ENCODE measurements around the gene SYNE2. TPM values are rescaled to one million over a fixed set of nuclear protein-coding genes. Genes with fewer than 3 reads are reported as not detected.

Gene SYNE2
- total RNA-seq, 1 donor from 2014 or later, result 121 TPM

GRCh38 chr14:64196056-64196455 lies 343.3 kb downstream of the SYNE2 start:
- DNase-seq (no peak), ATAC-seq (no peak)
- no peak overlapping the region for H3K27ac ChIP-seq
- no peaks in the 10 kb centered on the region for H3K9me3 ChIP-seq
- H3K27me3 ChIP-seq, result no peaks in the 10 kb centered on the region
- H3K36me3 ChIP-seq, result no peaks in the 10 kb centered on the region
- TF ChIP-seq, protein P1, sequence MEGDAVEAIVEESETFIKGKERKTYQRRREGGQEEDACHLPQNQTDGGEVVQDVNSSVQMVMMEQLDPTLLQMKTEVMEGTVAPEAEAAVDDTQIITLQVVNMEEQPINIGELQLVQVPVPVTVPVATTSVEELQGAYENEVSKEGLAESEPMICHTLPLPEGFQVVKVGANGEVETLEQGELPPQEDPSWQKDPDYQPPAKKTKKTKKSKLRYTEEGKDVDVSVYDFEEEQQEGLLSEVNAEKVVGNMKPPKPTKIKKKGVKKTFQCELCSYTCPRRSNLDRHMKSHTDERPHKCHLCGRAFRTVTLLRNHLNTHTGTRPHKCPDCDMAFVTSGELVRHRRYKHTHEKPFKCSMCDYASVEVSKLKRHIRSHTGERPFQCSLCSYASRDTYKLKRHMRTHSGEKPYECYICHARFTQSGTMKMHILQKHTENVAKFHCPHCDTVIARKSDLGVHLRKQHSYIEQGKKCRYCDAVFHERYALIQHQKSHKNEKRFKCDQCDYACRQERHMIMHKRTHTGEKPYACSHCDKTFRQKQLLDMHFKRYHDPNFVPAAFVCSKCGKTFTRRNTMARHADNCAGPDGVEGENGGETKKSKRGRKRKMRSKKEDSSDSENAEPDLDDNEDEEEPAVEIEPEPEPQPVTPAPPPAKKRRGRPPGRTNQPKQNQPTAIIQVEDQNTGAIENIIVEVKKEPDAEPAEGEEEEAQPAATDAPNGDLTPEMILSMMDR (IDR thresholded peaks at IDR 0.05), result no peak
- intact Hi-C loops (cut with DNase I), result no loop called here
- H3K4me1 ChIP-seq, result peaks cover 23% of the 10 kb centered on the region
- H3K4me3 ChIP-seq, result no peak overlapping the region

DNA sequence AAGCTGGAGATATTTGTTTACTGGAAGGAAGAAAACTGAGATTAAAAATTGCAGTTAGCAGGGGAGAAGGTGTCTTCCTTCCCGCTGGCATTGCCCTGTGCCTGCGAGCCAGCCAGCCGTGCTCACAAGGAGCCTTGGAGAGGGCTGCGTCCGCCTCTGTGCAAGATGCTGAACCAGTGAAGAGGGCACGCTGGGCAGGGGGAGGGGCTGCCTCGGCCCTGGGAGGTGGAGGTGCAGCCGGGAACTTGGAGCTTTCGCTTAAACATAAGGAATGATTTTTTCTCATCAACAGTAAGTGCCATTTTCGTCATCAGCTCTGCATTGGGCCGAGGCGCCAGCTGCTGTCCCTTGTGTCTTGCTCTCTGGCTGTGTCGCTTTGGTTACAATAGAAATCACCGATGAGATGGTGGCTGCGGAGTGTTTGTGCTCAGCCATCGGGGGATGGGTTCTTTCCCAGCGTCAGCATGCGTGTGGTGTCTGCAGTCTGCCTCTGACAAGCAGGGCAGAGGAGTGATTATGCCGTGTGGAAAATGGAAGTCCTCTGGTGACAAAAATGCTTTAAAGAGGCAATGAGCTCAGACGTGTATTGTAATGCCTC lies 344.1 kb downstream of the SYNE2 start:
- intact Hi-C loops (cut with DNase I), result no loop called here
- Histone ChIP-seq H3K27ac (peak overlapping the region; percentile 4), H3K9me3 (no peaks in the 10 kb centered on the region), H3K36me3 (no peaks in the 10 kb centered on the region), H3K4me3 (peak overlapping the region; percentile 36), H3K4me1 (peaks cover 25% of the 10 kb centered on the region), H3K27me3 (no peaks in the 10 kb centered on the region)
- DNase-seq, result peak; percentile 90
- TF ChIP-seq, protein P1 (IDR thresholded peaks at IDR 0.05), result no peak
- peak; percentile 85 for ATAC-seq

- DNase-seq, result no peak
- Histone ChIP-seq H3K36me3 (no peaks in the 10 kb centered on the region), H3K4me3 (no peak overlapping the region), H3K27me3 (no peaks in the 10 kb centered on the region), H3K4me1 (peaks cover 25% of the 10 kb centered on the region), H3K9me3 (no peaks in the 10 kb centered on the region), H3K27ac (no peak overlapping the region)
- TF ChIP-seq, protein P1 (IDR thresholded peaks at IDR 0.05), result no peak
- no peak for ATAC-seq
- intact Hi-C loops (cut with DNase I), result no loop called here
These were observed 345.2 kb downstream of the SYNE2 start for GRCh38 chr14:64197996-64198395.

- Histone ChIP-seq H3K27ac (no peak overlapping the region), H3K36me3 (no peaks in the 10 kb centered on the region), H3K9me3 (no peaks in the 10 kb centered on the region), H3K4me3 (no peak overlapping the region), H3K27me3 (no peaks in the 10 kb centered on the region), H3K4me1 (peaks cover 25% of the 10 kb centered on the region)
- TF ChIP-seq, protein P1 (IDR thresholded peaks at IDR 0.05), result no peak
- no peak for DNase-seq
- intact Hi-C loops (cut with DNase I), result no loop called here
- no peak for ATAC-seq
These were observed 345.7 kb downstream of the SYNE2 start for GRCh38 chr14:64198486-64198885.

- Histone ChIP-seq H3K4me1 (peaks cover 21% of the 10 kb centered on the region), H3K27me3 (no peaks in the 10 kb centered on the region), H3K36me3 (no peaks in the 10 kb centered on the region), H3K27ac (peak overlapping the region; percentile 31), H3K9me3 (no peaks in the 10 kb centered on the region), H3K4me3 (no peak overlapping the region)
- peak; percentile 68 for ATAC-seq
- DNase-seq, result peak; percentile 78
- intact Hi-C loops (cut with DNase I), result no loop called here
- TF ChIP-seq, protein P1 (IDR thresholded peaks at IDR 0.05), result no peak
These were observed 347.4 kb downstream of the SYNE2 start for GRCh38 chr14:64200170-64200569.

DNA sequence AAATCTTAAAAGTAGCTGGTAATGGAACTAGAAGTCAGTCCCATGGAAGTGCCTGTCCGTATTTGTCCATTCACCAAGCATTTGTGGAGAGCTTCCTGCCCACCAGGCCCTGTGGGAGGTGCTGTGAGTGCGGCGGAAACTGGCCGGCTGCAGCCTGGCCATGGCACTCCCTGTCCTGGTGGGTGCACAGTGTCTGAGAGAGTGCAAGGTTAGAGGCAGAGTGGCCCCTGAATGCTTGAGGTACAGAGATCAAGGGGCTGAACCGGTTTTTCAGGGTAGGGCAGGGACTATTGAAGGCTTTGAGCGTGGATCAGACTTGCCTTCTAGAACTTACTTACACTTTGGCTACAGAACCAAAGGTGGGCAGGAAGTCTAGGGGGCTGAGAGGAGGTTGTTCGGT lies 348.5 kb downstream of the SYNE2 start:
- intact Hi-C loops (cut with DNase I), result no loop called here
- DNase-seq (peak; percentile 75), ATAC-seq (peak; percentile 85)
- Histone ChIP-seq H3K4me1 (peaks cover 21% of the 10 kb centered on the region), H3K27ac (no peak overlapping the region), H3K9me3 (no peaks in the 10 kb centered on the region), H3K27me3 (no peaks in the 10 kb centered on the region), H3K36me3 (no peaks in the 10 kb centered on the region), H3K4me3 (no peak overlapping the region)
- TF ChIP-seq, protein P1 (IDR thresholded peaks at IDR 0.05), result no peak

All from upper lobe of right lung (tissue), 1 donor.